HG02938 (cell line): ENCODE measurements around the gene EPPIN.
"Not testable (repeated sequence)": the region's sequence is repeated elsewhere in the genome, so short reads cannot be mapped to it uniquely, and the experiment has no call there.

Source experiments
- ATAC-seq: cut with Tn5 transposase; IDR thresholded peaks from one replicate; pipeline ENCODE4 v1.9.1; 2021; ENCODE audit warnings: mild to moderate bottlenecking, moderate library complexity; ENCODE audit not compliant: unreplicated experiment

EPPIN gene

DNA sequence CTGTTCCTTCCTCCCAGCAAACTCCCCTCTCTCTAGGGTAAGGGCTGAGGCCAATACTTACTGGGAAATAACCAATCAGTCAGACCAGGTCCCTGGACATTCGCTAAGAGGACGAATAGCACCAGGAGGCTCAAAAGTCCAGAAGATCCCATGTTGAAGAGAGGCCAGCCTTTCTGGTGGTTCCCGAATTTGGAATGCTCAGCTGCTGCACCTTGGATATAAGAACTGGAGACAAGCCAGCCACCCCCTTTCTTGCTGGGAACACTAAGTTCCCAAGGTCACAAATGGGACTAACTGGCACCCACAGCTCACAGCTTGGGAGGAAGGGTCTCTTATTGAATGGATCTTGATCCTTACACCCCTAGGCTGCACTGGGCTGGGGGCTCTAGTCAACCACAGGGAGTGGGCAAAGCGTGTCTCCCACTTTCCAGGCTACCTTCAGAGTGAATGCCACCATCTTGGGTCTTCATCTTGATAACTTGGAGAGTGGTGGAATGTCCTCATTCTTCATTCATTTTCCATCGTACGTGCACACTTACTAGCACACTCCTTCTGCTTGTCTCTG lies at the start of gene EPPIN:
EPPIN (minus strand) TSS at position 196 of the 565 bp plus-strand sequence; CDS start at position 152, 44 bp downstream.
- ATAC-seq = no peak

DNA sequence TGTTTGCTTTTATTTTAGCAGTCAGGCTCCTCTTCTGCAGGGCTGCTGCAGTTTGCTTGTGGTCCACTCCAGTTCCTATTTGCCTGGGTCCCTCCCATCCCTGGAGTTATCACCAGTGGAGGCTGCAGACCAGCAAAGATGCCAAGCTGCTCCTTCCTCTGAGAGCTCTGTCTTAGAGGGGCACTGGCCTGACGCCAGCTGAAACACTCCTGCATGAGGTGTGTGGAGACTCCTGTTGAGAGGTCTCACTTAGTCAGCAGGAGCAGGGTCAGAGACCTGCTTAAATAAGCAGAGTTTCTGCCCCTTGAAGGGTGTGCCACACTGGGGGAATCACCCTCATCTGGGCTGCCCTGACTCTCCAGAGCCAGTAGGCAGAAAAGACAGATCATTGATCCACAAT lies 48.0 kb upstream of the EPPIN start:
- no peak for ATAC-seq

DNA sequence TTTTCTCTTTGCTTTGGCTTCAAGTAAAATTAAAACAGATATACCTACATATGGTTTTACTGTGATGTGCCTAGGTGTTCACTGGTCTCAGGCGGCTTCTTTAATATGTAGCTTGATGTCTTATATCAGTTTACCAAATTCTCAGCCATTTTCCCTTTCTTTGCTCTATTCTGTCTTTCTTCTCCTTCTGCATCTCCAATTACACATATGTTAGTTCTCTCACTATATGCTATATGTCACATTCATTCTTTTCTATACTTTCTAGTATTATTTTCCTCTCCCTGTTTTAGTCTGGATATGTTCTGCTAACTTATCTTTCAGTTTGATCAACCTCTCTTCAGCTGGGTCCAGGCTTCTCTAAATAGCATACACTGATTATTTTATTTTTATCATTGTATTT lies 46.3 kb upstream of the EPPIN start:
- no peak for ATAC-seq

GRCh38 chr20:45592574-45593189 lies 45.5 kb upstream of the EPPIN start:
- ATAC-seq = no peak

GRCh38 chr20:45589725-45590124 lies 42.5 kb upstream of the EPPIN start:
- ATAC-seq = no peak

DNA sequence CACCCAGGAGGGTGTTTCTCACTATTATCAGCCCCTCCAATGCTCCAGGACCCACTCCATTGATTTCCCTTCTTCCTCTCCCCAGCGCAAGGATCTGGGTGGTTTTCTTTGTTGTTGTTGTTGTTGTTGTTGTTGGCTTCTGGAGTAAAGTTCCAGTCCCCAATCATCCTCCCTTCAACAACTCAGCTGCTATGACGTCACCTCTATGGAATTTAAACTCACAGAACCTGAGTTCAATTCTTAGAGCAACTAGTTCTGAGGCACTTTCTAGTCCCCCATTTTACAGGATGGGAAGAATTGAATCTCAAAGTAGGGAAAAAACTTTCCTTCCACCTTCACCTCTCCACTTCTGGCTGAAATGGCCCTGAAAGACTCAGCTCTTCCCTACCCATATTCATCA lies 41.6 kb upstream of the EPPIN start:
- ATAC-seq = no peak

GRCh38 chr20:45585986-45586385 lies 38.8 kb upstream of the EPPIN start:
- ATAC-seq = not testable (repeated sequence)

- not testable (repeated sequence) for ATAC-seq
Measured at GRCh38 chr20:45584294-45584693, 37.1 kb upstream of the EPPIN start.

- no peak for ATAC-seq
Measured at GRCh38 chr20:45583502-45583901, 36.3 kb upstream of the EPPIN start.

- no peak for ATAC-seq
Measured at GRCh38 chr20:45581702-45582101, 34.5 kb upstream of the EPPIN start.

DNA sequence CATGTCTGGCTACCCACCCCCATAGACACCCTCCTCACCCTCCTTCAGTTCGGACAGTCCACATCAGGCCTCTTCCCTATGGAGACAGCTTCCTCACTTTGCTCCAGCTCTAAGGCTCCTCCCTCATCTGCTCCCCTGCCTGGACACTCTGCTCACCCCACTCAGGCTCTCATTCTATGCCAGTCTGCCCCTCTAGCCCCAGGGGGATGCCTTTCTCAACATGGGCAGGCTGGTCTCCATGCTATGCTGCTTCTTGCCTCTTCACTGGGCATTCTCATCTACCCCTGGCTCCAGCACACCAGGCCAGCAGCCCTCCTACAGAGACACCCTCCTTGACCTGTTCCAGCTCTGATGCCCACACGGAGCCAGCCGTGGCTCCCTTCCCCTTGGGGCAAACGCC lies 32.0 kb upstream of the EPPIN start, which contains the start of gene WFDC8:
WFDC8 (minus strand) TSS at position 101 of the 400 bp plus-strand sequence; CDS start at position 64, 37 bp downstream.
- ATAC-seq = no peak

DNA sequence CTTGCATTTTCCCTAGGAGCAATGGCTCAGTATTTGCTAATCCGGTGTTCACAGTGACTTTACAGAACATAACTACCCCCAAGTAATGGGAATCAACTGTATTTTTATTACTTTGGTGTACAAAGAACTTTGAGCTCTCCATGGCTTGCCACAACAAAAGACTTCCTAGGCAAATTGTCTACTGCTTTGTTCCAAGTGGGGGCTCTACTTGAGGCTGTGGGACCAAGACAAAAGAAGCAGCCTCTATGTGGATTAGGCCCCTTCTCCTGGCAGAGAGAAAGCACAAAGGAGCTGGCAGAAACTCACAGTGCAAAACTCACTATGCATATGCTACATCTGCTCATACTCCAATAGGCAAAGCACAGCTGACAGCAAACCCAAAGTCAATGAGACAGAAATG lies 31.0 kb upstream of the EPPIN start:
- ATAC-seq = no peak

DNA sequence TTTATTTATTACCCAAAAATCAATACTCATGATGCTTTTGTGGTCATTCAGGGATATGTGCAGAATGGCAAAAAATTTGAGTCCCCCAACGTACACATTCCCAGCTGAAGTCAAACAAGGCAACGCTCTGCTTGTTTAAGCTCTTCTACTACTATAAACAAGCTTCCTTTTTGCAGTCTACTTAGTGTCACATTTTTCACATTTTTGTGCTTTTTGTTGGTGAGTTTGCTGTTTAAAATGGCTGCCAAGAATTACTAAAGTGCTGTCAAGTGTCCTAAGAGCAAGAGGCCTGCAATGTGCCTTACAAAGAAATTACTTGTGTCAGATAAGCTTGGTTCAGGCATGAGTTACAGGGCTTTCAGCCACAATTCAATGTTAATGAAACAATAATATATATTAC lies 29.8 kb upstream of the EPPIN start:
- no peak for ATAC-seq

GRCh38 chr20:45575931-45576330 lies 28.7 kb upstream of the EPPIN start:
- ATAC-seq = no peak

DNA sequence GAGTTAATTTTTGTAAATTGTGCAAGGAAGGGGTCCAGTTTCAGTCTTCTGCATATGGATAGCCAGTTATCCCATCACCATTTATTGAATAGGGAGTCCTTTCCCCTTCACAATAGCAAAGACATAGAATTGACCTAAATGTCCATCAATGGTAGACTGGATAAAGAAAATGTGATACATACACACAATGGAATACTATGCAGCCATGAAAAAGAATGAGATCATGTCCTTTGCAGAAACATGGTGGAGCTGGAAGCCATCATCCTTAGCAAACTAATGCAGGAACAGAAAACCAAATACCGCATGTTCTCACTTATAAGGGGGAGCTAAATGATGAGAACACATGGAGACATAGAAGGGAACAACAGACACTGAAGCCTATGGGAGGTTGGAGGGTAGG lies 22.4 kb upstream of the EPPIN start:
- ATAC-seq = not testable (repeated sequence)

DNA sequence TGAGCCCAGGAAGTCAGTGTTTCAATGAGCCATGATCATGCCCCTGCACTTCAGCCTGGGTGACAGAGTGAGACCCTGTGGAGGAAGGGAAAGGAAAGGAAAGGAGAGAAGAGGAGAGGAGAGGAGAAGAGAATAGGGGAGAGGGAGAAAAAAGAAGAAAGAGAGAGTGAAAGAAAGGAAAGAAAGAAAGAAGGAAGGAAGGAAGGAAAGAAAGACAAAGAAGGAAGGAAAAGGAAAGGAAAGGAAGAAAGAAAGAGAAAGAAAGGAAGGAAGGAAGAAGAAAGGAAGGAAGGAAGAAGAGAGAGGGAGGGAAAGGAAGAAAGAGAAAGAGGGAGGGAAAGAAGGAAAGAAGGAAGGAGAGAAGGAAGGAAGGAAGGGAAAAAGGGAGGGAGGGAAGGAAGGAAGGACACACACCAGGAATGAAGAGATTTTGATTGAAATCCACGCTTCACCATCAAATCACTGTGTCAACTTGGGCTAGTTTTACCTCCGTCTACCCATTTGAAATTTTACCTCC lies 17.6 kb upstream of the EPPIN start:
- no peak for ATAC-seq

- ATAC-seq = no peak
Measured at GRCh38 chr20:45555198-45555597, 8.0 kb upstream of the EPPIN start.

GRCh38 chr20:45552456-45552855 lies 5.3 kb upstream of the EPPIN start:
- no peak for ATAC-seq

GRCh38 chr20:45550765-45551164 lies 3.6 kb upstream of the EPPIN start:
- ATAC-seq = no peak

- ATAC-seq = no peak
Measured at GRCh38 chr20:45548410-45548809, 1.2 kb upstream of the EPPIN start.

GRCh38 chr20:45545754-45546453 lies 1.3 kb downstream of the EPPIN start:
- ATAC-seq = no peak

GRCh38 chr20:45545351-45545750 lies 1.9 kb downstream of the EPPIN start:
- no peak for ATAC-seq
